Measurements from ENCODE around the gene EFNA5.

DNA sequence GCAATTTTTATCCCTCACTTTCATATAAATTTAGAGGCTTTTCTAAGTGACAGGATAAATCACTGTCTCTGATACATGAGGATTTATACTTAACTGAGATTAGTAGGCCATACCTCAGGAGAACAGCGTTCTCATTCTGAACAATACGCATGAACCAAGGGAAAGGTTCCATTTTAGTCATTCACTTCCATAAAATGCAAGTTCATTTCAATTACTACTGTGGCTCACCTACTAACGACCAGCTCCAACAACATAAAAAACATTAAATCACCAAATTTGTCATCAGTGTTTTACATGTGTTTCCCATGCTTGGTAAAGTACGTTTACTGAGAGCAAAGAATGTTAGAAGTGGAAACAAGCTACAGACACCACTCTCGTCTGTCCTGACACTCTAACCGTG is 67.4 kb downstream of the EFNA5 start:
- TF ChIP-seq, protein P1, sequence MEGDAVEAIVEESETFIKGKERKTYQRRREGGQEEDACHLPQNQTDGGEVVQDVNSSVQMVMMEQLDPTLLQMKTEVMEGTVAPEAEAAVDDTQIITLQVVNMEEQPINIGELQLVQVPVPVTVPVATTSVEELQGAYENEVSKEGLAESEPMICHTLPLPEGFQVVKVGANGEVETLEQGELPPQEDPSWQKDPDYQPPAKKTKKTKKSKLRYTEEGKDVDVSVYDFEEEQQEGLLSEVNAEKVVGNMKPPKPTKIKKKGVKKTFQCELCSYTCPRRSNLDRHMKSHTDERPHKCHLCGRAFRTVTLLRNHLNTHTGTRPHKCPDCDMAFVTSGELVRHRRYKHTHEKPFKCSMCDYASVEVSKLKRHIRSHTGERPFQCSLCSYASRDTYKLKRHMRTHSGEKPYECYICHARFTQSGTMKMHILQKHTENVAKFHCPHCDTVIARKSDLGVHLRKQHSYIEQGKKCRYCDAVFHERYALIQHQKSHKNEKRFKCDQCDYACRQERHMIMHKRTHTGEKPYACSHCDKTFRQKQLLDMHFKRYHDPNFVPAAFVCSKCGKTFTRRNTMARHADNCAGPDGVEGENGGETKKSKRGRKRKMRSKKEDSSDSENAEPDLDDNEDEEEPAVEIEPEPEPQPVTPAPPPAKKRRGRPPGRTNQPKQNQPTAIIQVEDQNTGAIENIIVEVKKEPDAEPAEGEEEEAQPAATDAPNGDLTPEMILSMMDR (optimal IDR thresholded peaks at IDR 0.05 in 1 of 3, IDR thresholded peaks at IDR 0.05 in 1 of 3, conservative IDR thresholded peaks at IDR 0.05 in 1 of 3; ENCODE audit: extremely low read depth in 1 of 3, insufficient read depth in 2 of 3, low read length in 3 of 3), result no peak
- TF ChIP-seq EZH2 (IDR thresholded peaks at IDR 0.05; ENCODE audit: low read length), result no peak

Measured in keratinocyte (primary cell).